GM10266 (cell line): ENCODE data around the gene LPP.
A peak's percentile ranks its signal among the peaks of the same experiment; 100 is the strongest.

Experiments
- DNase-seq: peaks from one replicate; pipeline ENCODE4 v3.0.0; 2012; ENCODE audit errors: extremely low spot score
- CTCF ChIP-seq: IDR thresholded peaks from 2 replicates; pipeline ENCODE4 v1.5.1; 2012; ENCODE audit warnings: mild to moderate bottlenecking, low read depth; ENCODE audit not compliant: control insufficient read depth, insufficient read depth; ENCODE audit errors: missing control alignments

The LPP gene

GRCh38 chr3:188744166-188744565 lies 590.2 kb downstream of the LPP start:
- DNase-seq: no peak
- no peak for TF ChIP-seq CTCF

- no peak for DNase-seq
- no peak for TF ChIP-seq CTCF
Measured at GRCh38 chr3:188745031-188745430, 591.1 kb downstream of the LPP start.

- no peak for DNase-seq
- no peak for TF ChIP-seq CTCF
Measured at GRCh38 chr3:188746291-188746783, 592.4 kb downstream of the LPP start.

GRCh38 chr3:188747489-188747888 lies 593.5 kb downstream of the LPP start:
- DNase-seq: no peak
- no peak for TF ChIP-seq CTCF

GRCh38 chr3:188749010-188749617 lies 595.2 kb downstream of the LPP start:
- DNase-seq: peak; percentile 42
- peak; percentile 77 for TF ChIP-seq CTCF

- no peak for TF ChIP-seq CTCF
- no peak for DNase-seq
Measured at GRCh38 chr3:188749830-188750229, 595.9 kb downstream of the LPP start.

GRCh38 chr3:188750617-188751016 lies 596.7 kb downstream of the LPP start:
- DNase-seq: no peak
- no peak for TF ChIP-seq CTCF
